Fibroblast of skin of abdomen (primary cell): ENCODE measurements around the gene CHRNA3.

ENCODE experiments used
- DNase-seq: peaks from one replicate; pipeline ENCODE4 v3.0.0-alpha.2; 2013

CHRNA3 gene

GRCh38 chr15:78551902-78552301, 68.9 kb downstream of the CHRNA3 start:
- DNase-seq = no peak

DNA sequence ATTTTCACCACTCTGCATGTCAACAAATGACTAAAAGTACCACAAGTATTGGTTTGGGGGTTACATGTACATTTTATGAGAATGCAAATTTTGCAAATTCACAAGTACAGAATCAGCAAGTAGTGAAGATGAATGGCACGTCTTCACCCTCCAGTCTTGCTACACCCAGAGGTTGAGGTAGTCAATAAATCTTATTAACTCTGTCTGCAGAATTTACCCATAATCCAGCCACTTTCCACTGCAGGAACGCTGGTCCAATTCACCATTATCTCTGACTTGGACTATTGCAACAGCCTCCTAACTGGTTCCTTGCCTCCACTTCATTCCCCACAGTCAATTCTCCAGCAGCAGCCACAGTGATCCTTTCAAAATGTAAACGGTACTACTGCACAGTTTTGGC, 70.0 kb downstream of the CHRNA3 start:
- DNase-seq = no peak

DNA sequence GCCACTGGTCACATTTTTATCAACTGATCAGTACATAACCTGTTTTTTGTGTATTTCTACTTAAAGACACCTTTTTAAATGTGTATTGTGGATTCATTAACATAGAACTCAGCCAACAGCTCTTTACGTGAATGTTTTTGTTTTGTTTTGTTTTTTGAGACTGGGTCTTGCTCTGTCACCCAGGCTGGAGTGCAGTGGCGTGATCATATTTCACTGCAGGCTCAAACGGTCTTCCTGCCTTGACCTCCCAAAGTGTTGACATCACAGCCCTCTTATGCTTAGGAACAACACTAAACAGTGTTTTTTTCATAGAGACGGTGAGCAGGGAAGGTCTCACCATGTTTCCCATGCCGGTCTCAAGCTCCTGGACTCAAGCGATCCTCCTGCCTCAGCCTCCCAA, 70.6 kb downstream of the CHRNA3 start:
- no peak for DNase-seq
